Measurements from ENCODE around the gene CLSTN3. TPM values are rescaled to one million over a fixed set of nuclear protein-coding genes. Genes with fewer than 3 reads are reported as not detected.

CLSTN3 gene
- total and polyA plus RNA-seq, 2 of the 13 experiments (the other 11 are each of a cell fraction or from before 2014, with no cell fraction given): 26.2 to 94.1 TPM

DNA sequence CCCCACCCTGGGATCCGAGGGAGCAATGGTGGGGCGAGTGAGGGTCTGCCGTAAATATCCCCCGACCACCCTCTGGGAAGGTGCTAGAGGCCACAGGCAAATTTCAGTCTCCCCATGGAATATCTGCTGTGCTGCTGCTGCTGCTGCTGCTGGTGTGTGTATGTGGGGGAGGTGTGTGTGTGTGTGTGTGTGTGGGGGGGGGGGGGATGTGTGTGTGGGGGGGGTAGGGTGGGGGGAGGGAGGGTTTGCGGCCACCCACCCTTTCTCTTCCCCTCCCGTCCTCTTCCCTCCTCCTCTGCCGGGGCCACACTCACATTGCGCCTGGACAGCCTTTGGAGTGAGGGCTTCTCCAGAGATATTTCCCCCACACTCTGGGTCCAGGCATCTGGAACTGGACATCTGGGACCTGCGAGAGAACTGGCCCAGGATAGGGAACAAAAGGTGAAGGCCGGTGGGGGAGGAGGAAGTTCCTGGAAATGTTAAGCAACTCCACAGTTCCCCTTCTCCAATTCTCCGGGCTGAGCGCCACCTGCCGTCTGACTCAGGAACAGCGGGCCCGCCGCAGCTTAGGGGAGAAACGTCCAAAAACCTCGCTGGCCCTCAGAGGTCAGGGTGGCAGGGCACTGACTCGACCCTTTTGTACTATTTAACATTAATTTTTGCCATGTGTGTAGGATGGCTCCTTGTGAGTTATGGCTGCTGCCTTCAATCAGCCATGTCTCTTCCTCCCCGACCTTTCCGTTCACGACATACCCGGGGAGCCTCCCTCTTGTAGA, 21.2 kb upstream of the CLSTN3 start, which contains the start of gene C1RL (continued):
- TF ChIP-seq CSRNP2 (CRISPR knock-in tag; conservative IDR thresholded peaks at IDR 0.05; ENCODE audit: low read depth) (no peak), ZSCAN25 (CRISPR knock-in tag; IDR thresholded peaks at IDR 0.05) (peak; percentile 75; the same call in 1 of the 2 replicates), TCF7 (IDR thresholded peaks at IDR 0.05; ENCODE audit: low read depth) (no peak), ZNF451 (CRISPR knock-in tag; IDR thresholded peaks at IDR 0.05) (0 out of 2 replicates have a peak, but pooled peaks have one; percentile 19), BHLHE40 (IDR thresholded peaks at IDR 0.05; ENCODE audit: low read length) (no peak), HDAC1 (CRISPR knock-in tag; IDR thresholded peaks at IDR 0.05) (peak; percentile 50), POGZ (CRISPR knock-in tag; IDR thresholded peaks at IDR 0.05) (0 out of 2 replicates have a peak, but pooled peaks have one; percentile 23), POLR2AphosphoS5 (IDR thresholded peaks at IDR 0.05; ENCODE audit: low read depth, low read length) (peak; percentile 68), ZBTB1 (CRISPR knock-in tag; IDR thresholded peaks at IDR 0.05; ENCODE audit: borderline replicate concordance) (no peak), ZNF44 (CRISPR knock-in tag; IDR thresholded peaks at IDR 0.05) (no peak), ERF (CRISPR knock-in tag; IDR thresholded peaks at IDR 0.05) (peak; percentile 66), NRL (CRISPR knock-in tag; IDR thresholded peaks at IDR 0.05; ENCODE audit: borderline replicate concordance) (no peak), RFX5 (IDR thresholded peaks at IDR 0.05; ENCODE audit: low read depth, low read length) (no peak), ZNF230 (CRISPR knock-in tag; IDR thresholded peaks at IDR 0.05) (no peak), HINFP (CRISPR knock-in tag; IDR thresholded peaks at IDR 0.05; ENCODE audit: low read depth) (no peak; the same call in 1 of the 2 replicates), PBX3 (CRISPR knock-in tag; IDR thresholded peaks at IDR 0.05; ENCODE audit: borderline replicate concordance) (no peak), ZNF136 (CRISPR knock-in tag; IDR thresholded peaks at IDR 0.05; ENCODE audit: low read depth) (no peak)
- TF ChIP-seq, protein P1, sequence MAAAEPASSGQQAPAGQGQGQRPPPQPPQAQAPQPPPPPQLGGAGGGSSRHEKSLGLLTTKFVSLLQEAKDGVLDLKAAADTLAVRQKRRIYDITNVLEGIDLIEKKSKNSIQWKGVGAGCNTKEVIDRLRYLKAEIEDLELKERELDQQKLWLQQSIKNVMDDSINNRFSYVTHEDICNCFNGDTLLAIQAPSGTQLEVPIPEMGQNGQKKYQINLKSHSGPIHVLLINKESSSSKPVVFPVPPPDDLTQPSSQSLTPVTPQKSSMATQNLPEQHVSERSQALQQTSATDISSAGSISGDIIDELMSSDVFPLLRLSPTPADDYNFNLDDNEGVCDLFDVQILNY (CRISPR knock-in tag; conservative IDR thresholded peaks at IDR 0.05): no peak
- TF ChIP-seq, protein P2, sequence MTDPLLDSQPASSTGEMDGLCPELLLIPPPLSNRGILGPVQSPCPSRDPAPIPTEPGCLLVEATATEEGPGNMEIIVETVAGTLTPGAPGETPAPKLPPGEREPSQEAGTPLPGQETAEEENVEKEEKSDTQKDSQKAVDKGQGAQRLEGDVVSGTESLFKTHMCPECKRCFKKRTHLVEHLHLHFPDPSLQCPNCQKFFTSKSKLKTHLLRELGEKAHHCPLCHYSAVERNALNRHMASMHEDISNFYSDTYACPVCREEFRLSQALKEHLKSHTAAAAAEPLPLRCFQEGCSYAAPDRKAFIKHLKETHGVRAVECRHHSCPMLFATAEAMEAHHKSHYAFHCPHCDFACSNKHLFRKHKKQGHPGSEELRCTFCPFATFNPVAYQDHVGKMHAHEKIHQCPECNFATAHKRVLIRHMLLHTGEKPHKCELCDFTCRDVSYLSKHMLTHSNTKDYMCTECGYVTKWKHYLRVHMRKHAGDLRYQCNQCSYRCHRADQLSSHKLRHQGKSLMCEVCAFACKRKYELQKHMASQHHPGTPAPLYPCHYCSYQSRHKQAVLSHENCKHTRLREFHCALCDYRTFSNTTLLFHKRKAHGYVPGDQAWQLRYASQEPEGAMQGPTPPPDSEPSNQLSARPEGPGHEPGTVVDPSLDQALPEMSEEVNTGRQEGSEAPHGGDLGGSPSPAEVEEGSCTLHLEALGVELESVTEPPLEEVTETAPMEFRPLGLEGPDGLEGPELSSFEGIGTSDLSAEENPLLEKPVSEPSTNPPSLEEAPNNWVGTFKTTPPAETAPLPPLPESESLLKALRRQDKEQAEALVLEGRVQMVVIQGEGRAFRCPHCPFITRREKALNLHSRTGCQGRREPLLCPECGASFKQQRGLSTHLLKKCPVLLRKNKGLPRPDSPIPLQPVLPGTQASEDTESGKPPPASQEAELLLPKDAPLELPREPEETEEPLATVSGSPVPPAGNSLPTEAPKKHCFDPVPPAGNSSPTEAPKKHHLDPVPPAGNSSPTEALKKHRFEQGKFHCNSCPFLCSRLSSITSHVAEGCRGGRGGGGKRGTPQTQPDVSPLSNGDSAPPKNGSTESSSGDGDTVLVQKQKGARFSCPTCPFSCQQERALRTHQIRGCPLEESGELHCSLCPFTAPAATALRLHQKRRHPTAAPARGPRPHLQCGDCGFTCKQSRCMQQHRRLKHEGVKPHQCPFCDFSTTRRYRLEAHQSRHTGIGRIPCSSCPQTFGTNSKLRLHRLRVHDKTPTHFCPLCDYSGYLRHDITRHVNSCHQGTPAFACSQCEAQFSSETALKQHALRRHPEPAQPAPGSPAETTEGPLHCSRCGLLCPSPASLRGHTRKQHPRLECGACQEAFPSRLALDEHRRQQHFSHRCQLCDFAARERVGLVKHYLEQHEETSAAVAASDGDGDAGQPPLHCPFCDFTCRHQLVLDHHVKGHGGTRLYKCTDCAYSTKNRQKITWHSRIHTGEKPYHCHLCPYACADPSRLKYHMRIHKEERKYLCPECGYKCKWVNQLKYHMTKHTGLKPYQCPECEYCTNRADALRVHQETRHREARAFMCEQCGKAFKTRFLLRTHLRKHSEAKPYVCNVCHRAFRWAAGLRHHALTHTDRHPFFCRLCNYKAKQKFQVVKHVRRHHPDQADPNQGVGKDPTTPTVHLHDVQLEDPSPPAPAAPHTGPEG (CRISPR knock-in tag; IDR thresholded peaks at IDR 0.05): 0 out of 2 replicates have a peak, but pooled peaks have one; percentile 18

Data from HepG2 (cell line).